Tibial artery (tissue), 4 donors: ENCODE results near the gene PPM1M.

Experiments
- DNase-seq, 2 donors: peaks; one replicate each; pipeline ENCODE4 v3.0.0-alpha.2; 2019
- H3K27ac ChIP-seq, 2 donors: fragments of 200-600 bp; sonication (generic) in 1 of 2; 1 replicate in 1 of 2; 2 replicates in 1 of 2; pipeline ENCODE4 v1.5.1; 2018 to 2019; ENCODE audit warnings: mild to moderate bottlenecking in 1 of 2
- H3K27me3 ChIP-seq, 2 donors: fragments of 200-600 bp; sonication (generic) in 1 of 2; one replicate each; pipeline versions ENCODE4 v1.5.1 to v1.6.0; 2016 to 2019
- H3K36me3 ChIP-seq, 3 donors: fragments of 200-600 bp; sonication (generic) in 2 of 3; one replicate each; pipeline ENCODE4 v1.5.1; 2016 to 2019; ENCODE audit warnings: mild to moderate bottlenecking in 2 of 3
- H3K4me1 ChIP-seq, 4 donors: fragments of 200-600 bp; sonication (generic) in 2 of 4; 1 replicate in 3 of 4; 2 replicates in 1 of 4; pipeline ENCODE4 v1.5.1; 2016 to 2019
- H3K4me3 ChIP-seq, 2 donors: fragments of 200-600 bp; sonication (generic) in 1 of 2; 1 replicate in 1 of 2; 2 replicates in 1 of 2; pipeline ENCODE4 v1.5.1; 2018 to 2019; ENCODE audit warnings: mild to moderate bottlenecking in 2 of 2
- H3K9me3 ChIP-seq, 3 donors: fragments of 200-600 bp; sonication (generic) in 1 of 3; one replicate each; pipeline ENCODE4 v1.5.1; 2016 to 2019
- CTCF ChIP-seq, 2 experiments: fragments of 200-600 bp in 1 of 2; fragments of 450-650 bp in 1 of 2; IDR thresholded peaks; one replicate each; pipeline ENCODE4 v1.5.1; 2017 to 2019; ENCODE audit warnings: antibody characterized with exemption in 2 of 2, mild to moderate bottlenecking in 1 of 2, moderate library complexity in 1 of 2
- intact Hi-C: fragments of 100-400 bp; cut with DNase I; formaldehyde crosslinking; loops from one replicate; pipeline ENCODE4 v1.15.0; 2023; ENCODE audit warnings: low total_unique reads

Gene PPM1M

GRCh38 chr3:52253314-52254304, 8.1 kb downstream of the PPM1M start:
- no peaks in the 10 kb centered on the region for H3K27me3 ChIP-seq
- no peak for TF ChIP-seq CTCF (IDR thresholded peaks at IDR 0.05)
- H3K4me1 ChIP-seq: peaks cover 0 to 3% (median 0%) of the 10 kb centered on the region in 4 donors
- H3K9me3 ChIP-seq: no peaks in the 10 kb centered on the region
- DNase-seq: peak; percentile 54 to 70
- intact Hi-C loops: no loop called here
- H3K4me3 ChIP-seq: no peak overlapping the region
- no peak overlapping the region for H3K27ac ChIP-seq
- peaks cover 53 to 100% (median 98%) of the 10 kb centered on the region in 3 donors for H3K36me3 ChIP-seq

- H3K4me1 ChIP-seq: peaks cover 0 to 3% (median 0%) of the 10 kb centered on the region in 4 donors
- no peak overlapping the region for H3K4me3 ChIP-seq
- no peak for TF ChIP-seq CTCF (IDR thresholded peaks at IDR 0.05)
- H3K9me3 ChIP-seq: no peaks in the 10 kb centered on the region
- no peak overlapping the region for H3K27ac ChIP-seq
- H3K36me3 ChIP-seq: peaks cover 63 to 100% (median 98%) of the 10 kb centered on the region in 3 donors
- intact Hi-C loops: no loop called here
- H3K27me3 ChIP-seq: no peaks in the 10 kb centered on the region
- no peak for DNase-seq
Observed at GRCh38 chr3:52254608-52255007, 9.0 kb downstream of the PPM1M start.

DNA sequence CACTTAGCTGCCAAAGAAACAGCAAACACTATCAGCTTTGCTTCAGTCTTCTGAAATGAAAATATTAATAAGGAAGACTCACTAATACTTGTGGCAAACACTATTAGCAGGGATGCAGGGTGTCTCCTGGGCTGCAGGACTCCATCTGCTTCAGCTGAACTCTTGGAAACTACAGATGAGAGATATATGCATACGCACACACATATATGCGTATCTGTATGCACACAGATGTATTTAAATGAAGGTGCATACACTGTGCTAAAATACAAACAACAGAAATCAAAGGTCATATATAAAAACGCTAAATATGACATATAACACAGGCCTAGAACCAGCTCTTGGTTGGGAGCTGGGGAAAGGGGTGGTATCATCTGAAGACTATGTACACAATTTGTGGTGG, 10.6 kb downstream of the PPM1M start:
- DNase-seq: no peak
- no peaks in the 10 kb centered on the region for H3K27me3 ChIP-seq
- no peaks in the 10 kb centered on the region for H3K9me3 ChIP-seq
- intact Hi-C loops: no loop called here
- H3K36me3 ChIP-seq: peaks cover 79 to 100% (median 99%) of the 10 kb centered on the region in 3 donors
- TF ChIP-seq CTCF (IDR thresholded peaks at IDR 0.05): no peak
- no peak overlapping the region for H3K4me3 ChIP-seq
- peaks cover 0 to 3% (median 0%) of the 10 kb centered on the region in 4 donors for H3K4me1 ChIP-seq
- no peak overlapping the region for H3K27ac ChIP-seq

DNA sequence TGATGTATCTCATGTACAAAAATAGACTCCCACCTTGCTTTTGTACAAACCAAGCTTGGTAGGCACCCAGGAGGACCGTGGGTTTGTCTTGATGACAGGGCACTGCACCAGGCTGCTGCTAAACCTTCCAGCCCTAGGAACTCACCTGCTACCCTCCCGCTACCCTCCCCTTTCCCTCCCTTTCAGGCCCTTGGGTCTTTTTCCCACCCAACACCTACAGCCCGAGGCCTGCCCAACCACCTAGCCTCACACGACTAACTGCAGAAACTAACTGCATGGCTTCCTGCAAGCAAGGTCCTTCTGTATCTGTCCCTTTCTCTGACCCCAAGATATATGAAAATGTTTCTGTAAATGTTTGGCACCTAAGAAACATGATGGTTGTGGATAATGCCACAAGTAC, 11.1 kb downstream of the PPM1M start:
- no peak for DNase-seq
- Histone ChIP-seq H3K9me3 (no peaks in the 10 kb centered on the region), H3K4me1 (peaks cover 0 to 3% (median 0%) of the 10 kb centered on the region in 4 donors), H3K27ac (no peak overlapping the region), H3K36me3 (peaks cover 77 to 100% (median 99%) of the 10 kb centered on the region in 3 donors), H3K4me3 (no peak overlapping the region), H3K27me3 (no peaks in the 10 kb centered on the region)
- no peak for TF ChIP-seq CTCF (IDR thresholded peaks at IDR 0.05)
- intact Hi-C loops: no loop called here

- TF ChIP-seq CTCF (IDR thresholded peaks at IDR 0.05): no peak
- Histone ChIP-seq H3K4me1 (peaks cover 0 to 3% (median 0%) of the 10 kb centered on the region in 4 donors), H3K27me3 (no peaks in the 10 kb centered on the region), H3K4me3 (no peak overlapping the region), H3K27ac (no peak overlapping the region), H3K36me3 (peaks cover 86 to 100% (median 99%) of the 10 kb centered on the region in 3 donors), H3K9me3 (no peaks in the 10 kb centered on the region)
- intact Hi-C loops: no loop called here
- DNase-seq: no peak
Observed at GRCh38 chr3:52257911-52258310, 12.4 kb downstream of the PPM1M start.
